HG03571 (cell line): ENCODE data around the gene SYT17.

ENCODE experiments used
- ATAC-seq: cut with Tn5 transposase; IDR thresholded peaks from one replicate; pipeline ENCODE4 v1.9.1; 2021; ENCODE audit not compliant: unreplicated experiment

SYT17 gene

GRCh38 chr16:19291475-19291874 is 123.4 kb downstream of the SYT17 start:
- no peak for ATAC-seq

GRCh38 chr16:19292186-19292585 is 124.1 kb downstream of the SYT17 start:
- no peak for ATAC-seq

GRCh38 chr16:19294156-19294649 is 126.2 kb downstream of the SYT17 start:
- ATAC-seq, result peak; percentile 82

GRCh38 chr16:19295393-19295792 is 127.4 kb downstream of the SYT17 start:
- no peak for ATAC-seq

- ATAC-seq, result no peak
Measured at GRCh38 chr16:19297454-19297853, 129.4 kb downstream of the SYT17 start.

GRCh38 chr16:19299565-19299964 is 131.5 kb downstream of the SYT17 start:
- no peak for ATAC-seq

- ATAC-seq, result no peak
Measured at GRCh38 chr16:19301931-19302330, 133.9 kb downstream of the SYT17 start.

- no peak for ATAC-seq
Measured at GRCh38 chr16:19304750-19305149, 136.7 kb downstream of the SYT17 start.

- ATAC-seq, result no peak
Measured at GRCh38 chr16:19305443-19305842, 137.4 kb downstream of the SYT17 start.

- ATAC-seq, result no peak
Measured at GRCh38 chr16:19307587-19308241, 139.7 kb downstream of the SYT17 start.

- ATAC-seq, result no peak
Measured at GRCh38 chr16:19308392-19308791, 140.4 kb downstream of the SYT17 start.

- no peak for ATAC-seq
Measured at GRCh38 chr16:19309178-19309577, 141.1 kb downstream of the SYT17 start.

- no peak for ATAC-seq
Measured at GRCh38 chr16:19314718-19315425, 146.8 kb downstream of the SYT17 start.

GRCh38 chr16:19315889-19316433 is 147.9 kb downstream of the SYT17 start:
- ATAC-seq, result no peak

GRCh38 chr16:19316846-19317245 is 148.8 kb downstream of the SYT17 start:
- no peak for ATAC-seq
